Kidney (tissue), 14 donors: ENCODE measurements around the gene COPS9. TPM values are rescaled to one million over a fixed set of nuclear protein-coding genes. Genes with fewer than 3 reads are reported as not detected.

ENCODE experiments used
- DNase-seq, 5 donors: peaks; one replicate each; pipeline ENCODE4 v3.0.0-alpha.2; 2013 to 2020
- FAIRE-seq: peaks from 2 replicates; lab custom pipeline; 2012; peaks lifted over from hg19 to GRCh38; lab: Jason Lieb, UNC
- H3K27ac ChIP-seq, 2 donors: one replicate each; pipeline ENCODE4 v1.7.0; 2013; ENCODE audit warnings: low read depth in 2 of 2, low read length in 2 of 2, inconsistent platforms in 1 of 2
- H3K27me3 ChIP-seq: one replicate; pipeline ENCODE4 v1.7.1; 2013; ENCODE audit warnings: low read length, inconsistent platforms; ENCODE audit not compliant: control insufficient read depth, insufficient read depth
- H3K36me3 ChIP-seq, 3 donors: one replicate each; pipeline versions ENCODE4 v1.7.0 to v1.7.1; 2013; ENCODE audit warnings: low read length in 3 of 3, control low read depth in 1 of 3, inconsistent platforms in 1 of 3; ENCODE audit not compliant: insufficient read depth in 3 of 3, control insufficient read depth in 2 of 3
- H3K4me1 ChIP-seq, 3 donors: one replicate each; pipeline versions ENCODE4 v1.7.0 to v1.7.1; 2013; ENCODE audit warnings: low read length in 3 of 3, inconsistent platforms in 1 of 3, low read depth in 1 of 3; ENCODE audit not compliant: control insufficient read depth in 2 of 3, insufficient read depth in 2 of 3
- H3K4me3 ChIP-seq, 3 donors: one replicate each; pipeline versions ENCODE4 v1.7.0 to v1.8.1; 2013; ENCODE audit warnings: low read length in 3 of 3, control low read depth in 1 of 3, inconsistent platforms in 1 of 3
- H3K9ac ChIP-seq, 3 donors: one replicate each; pipeline versions ENCODE4 v1.7.0 to v1.7.1; 2013; ENCODE audit warnings: low read length in 3 of 3, control low read depth in 1 of 3, inconsistent platforms in 1 of 3
- H3K9me3 ChIP-seq, 3 donors: one replicate each; pipeline versions ENCODE4 v1.7.0 to v1.7.1; 2013; ENCODE audit warnings: low read length in 3 of 3, control low read depth in 1 of 3, inconsistent platforms in 1 of 3; ENCODE audit not compliant: control insufficient read depth in 2 of 3, insufficient read depth in 1 of 3
- CTCF ChIP-seq: IDR thresholded peaks from 3 replicates; pipeline ENCODE4 v1.5.1; 2012; ENCODE audit warnings: mild to moderate bottlenecking, moderate library complexity, borderline replicate concordance; ENCODE audit not compliant: insufficient read depth; ENCODE audit errors: extremely low read depth
- intact Hi-C: fragments of 100-400 bp; cut with DNase I; formaldehyde crosslinking; loops from one replicate; pipeline ENCODE4 v1.11.1; 2022
- polyA plus RNA-seq: library from polyadenylated mRNA; stranded (reverse); fragments of 350-450 nt; fragmentation: Illumina TruSeq; extraction: RNeasy Lipid Tissue Mini Kit (QIAGEN cat#74804); gene quantifications from one replicate; pipeline ENCODE4 v1.2.3, GENCODE V29; 2014; ENCODE audit warnings: low read depth, low replicate concordance; ENCODE audit not compliant: insufficient read depth
- total RNA-seq: library from RNA; stranded (reverse); fragmentation: NEBNext Ultra II Directional; extraction: Animal tissue kit (Norgen Biotek cat#: 25700); gene quantifications from one replicate; pipeline ENCODE4 v1.2.1, GENCODE V29; 2021
- donor health status: control.
- donor health status: control.
- donor health status: control.
- donor health status: control.
- donor health status: control.
- donor health status: DM: yes; HTN: yes; CAD: no.
- donor health status: Normal renal cell carcinoma (clear cell type).

The COPS9 gene
- total and polyA plus RNA-seq, 2 donors from 2014 or later = 119 to 310 TPM

- intact Hi-C loops = no loop called here
- Histone ChIP-seq H3K27ac (no peak overlapping the region), H3K27me3 (no peaks in the 10 kb centered on the region), H3K4me3 (no peak overlapping the region), H3K4me1 (no peaks in the 10 kb centered on the region), H3K36me3 (peaks cover 0 to 3% (median 0%) of the 10 kb centered on the region in 3 donors), H3K9me3 (peaks cover 0 to 4% (median 0%) of the 10 kb centered on the region in 3 donors), H3K9ac (no peak overlapping the region)
- no peak for FAIRE-seq
- peak in 2 of 5 donors; percentile 7 to 45 for DNase-seq
- no peak for TF ChIP-seq CTCF
Observed at GRCh38 chr2:240165034-240165433, 28.9 kb upstream of the COPS9 start.

DNA sequence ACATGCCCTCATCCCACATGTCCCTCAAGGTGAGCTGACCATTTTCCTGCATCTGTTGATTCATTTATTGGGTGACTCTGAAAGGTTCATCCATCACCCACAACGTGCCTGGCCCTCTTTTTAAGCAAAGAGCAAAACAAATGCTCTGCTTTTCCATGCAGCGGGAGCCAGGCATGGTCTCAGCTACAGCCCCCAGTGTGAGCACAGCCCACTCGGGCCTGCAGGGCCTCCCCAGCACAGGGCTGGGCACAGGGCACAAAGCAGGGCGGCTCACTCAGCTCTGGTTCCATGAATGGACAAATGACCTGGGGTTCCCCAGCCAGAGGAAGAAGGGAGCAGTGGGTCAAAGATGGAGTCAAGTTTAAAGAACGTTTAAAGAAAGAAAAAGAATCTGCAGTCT is 28.5 kb upstream of the COPS9 start:
- Histone ChIP-seq H3K4me3 (no peak overlapping the region), H3K9me3 (peaks cover 0 to 4% (median 0%) of the 10 kb centered on the region in 3 donors), H3K36me3 (peaks cover 0 to 3% (median 0%) of the 10 kb centered on the region in 3 donors), H3K9ac (no peak overlapping the region), H3K27ac (no peak overlapping the region), H3K27me3 (no peaks in the 10 kb centered on the region), H3K4me1 (no peaks in the 10 kb centered on the region)
- intact Hi-C loops = no loop called here
- FAIRE-seq (no peak), DNase-seq (peak in 2 of 5 donors; percentile 11 to 36)
- no peak for TF ChIP-seq CTCF

DNA sequence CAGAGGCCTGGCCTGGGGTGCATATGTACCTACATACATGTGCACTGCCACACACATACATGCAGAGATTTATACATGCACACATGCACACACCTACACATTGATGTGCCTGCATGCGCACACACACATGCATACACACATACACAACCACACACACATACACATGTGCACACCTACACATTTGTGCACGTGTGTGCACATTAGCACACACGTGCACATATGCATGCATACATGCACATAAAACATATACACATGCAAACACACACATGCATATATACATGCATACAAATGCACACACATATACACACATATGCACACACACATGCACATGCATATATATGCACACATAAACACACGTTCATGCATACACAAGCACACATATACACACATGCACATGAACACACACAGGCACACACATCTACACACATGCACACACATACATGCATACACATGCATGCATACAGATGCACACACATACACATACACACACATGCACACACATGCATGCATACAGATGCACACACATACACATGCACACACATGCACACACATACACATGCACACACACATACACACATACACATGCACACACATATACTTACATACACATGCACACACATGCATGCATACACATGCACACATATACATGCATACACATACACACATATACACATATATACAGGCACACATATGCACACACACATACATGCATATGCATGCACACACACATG is 27.9 kb upstream of the COPS9 start:
- peak in 1 of 5 donors; percentile 5 for DNase-seq
- H3K27me3 ChIP-seq = no peaks in the 10 kb centered on the region
- H3K27ac ChIP-seq = no peak overlapping the region
- TF ChIP-seq CTCF = no peak
- H3K4me3 ChIP-seq = no peak overlapping the region
- H3K9ac ChIP-seq = no peak overlapping the region
- H3K9me3 ChIP-seq = peaks cover 0 to 4% (median 0%) of the 10 kb centered on the region in 3 donors
- intact Hi-C loops = no loop called here
- no peaks in the 10 kb centered on the region for H3K4me1 ChIP-seq
- peaks cover 0 to 3% (median 0%) of the 10 kb centered on the region in 3 donors for H3K36me3 ChIP-seq
- FAIRE-seq = no peak
